GM21825 (cell line): Measurements from ENCODE around the gene HECA.
"Not testable (repeated sequence)": the region's sequence is repeated elsewhere in the genome, so short reads cannot be mapped to it uniquely, and the experiment has no call there.

Experiments used
- ATAC-seq: cut with Tn5 transposase; IDR thresholded peaks from one replicate; pipeline ENCODE4 v1.9.1; 2021; ENCODE audit warnings: mild to moderate bottlenecking, moderate library complexity; ENCODE audit not compliant: unreplicated experiment

The HECA gene

GRCh38 chr6:139134817-139135577 is at the start of gene HECA:
HECA (plus strand) TSS chr6:139135080; CDS start chr6:139135397, 317 bp downstream.
- peak; percentile 84 for ATAC-seq

GRCh38 chr6:139091826-139092225 is 43.1 kb upstream of the HECA start:
- ATAC-seq, result no peak

DNA sequence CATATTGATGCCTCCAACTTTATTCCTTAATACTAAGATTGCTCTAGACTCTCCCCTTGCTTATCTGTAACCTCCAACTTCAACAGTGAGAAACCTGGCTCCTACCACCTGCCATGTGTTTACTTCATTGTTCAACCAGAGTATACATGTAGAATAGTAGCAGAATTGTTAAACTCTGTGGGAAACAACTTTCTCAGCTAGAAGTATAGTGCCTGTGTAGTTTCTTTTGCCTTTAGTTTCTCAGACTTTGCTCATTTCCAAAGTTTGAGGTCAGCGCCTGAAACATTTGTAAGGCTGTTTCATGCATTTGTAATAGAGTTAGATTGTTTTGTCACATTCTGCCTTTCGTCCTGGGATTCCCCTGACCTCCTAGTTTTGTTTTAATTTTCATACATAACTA is 34.9 kb upstream of the HECA start:
- ATAC-seq, result peak; percentile 83

DNA sequence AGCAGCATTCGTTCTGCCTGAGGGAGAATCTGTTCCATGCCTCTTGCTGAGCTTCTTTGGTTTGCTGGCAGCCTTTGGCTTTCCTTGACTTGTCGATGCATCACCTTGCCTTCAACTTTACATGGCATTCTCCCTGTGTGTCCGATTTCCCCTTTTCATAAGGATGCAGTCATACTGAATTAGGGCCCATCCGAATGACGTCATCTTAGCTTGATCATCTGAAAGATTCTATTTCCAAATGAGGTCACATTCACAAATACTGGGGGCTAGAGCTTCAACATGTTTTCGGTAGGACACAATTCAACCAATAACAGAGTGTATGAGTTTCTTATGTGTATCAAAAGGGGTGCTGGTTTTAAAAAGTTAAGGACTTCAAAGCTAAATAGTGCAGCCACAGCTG is 27.8 kb upstream of the HECA start:
- ATAC-seq, result no peak

DNA sequence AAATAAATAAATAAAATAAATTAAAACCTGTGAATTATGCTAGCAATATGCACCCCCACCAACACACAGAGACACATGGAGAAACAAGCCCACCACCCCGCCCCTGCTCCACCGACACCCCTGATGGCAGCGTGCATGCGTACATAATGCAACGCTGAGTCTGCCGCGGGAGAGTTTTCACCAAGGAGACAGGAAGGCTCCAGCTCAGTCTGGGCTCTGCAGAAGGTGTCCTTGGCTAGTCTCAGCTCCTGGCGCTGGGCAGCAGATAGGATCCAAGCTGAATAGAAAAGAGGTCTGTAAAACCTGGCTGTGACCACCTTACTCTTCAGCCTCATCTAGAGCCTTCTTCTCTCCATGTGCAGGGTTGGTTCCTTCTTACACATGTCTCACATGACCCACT is 26.5 kb upstream of the HECA start:
- no peak for ATAC-seq

GRCh38 chr6:139109558-139109957 is 25.3 kb upstream of the HECA start:
- no peak for ATAC-seq

- ATAC-seq, result no peak
These were observed 22.7 kb upstream of the HECA start for GRCh38 chr6:139112146-139112545.

GRCh38 chr6:139112561-139112960 is 22.3 kb upstream of the HECA start:
- no peak for ATAC-seq

DNA sequence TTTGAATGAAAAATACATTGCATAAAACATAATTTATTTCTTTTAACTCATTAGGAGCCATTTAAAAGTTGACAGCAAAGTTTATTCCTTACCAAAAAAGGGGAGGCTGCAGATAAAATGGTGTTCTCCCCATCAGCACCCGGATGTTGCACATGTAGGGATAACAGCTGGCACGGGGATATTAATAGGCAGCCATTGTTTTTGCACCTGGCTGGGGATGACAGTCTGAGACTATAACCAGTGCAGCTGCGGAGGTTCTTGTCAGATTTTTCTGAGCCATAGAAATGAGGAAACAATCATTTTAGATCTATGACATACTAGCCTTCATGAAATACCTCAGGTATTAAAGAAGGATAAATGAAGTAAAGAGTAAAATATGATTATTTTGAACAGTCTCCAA is 20.1 kb upstream of the HECA start:
- no peak for ATAC-seq

GRCh38 chr6:139115989-139116758 is 18.7 kb upstream of the HECA start:
- no peak for ATAC-seq

- ATAC-seq, result no peak
These were observed 17.1 kb upstream of the HECA start for GRCh38 chr6:139117734-139118133.

DNA sequence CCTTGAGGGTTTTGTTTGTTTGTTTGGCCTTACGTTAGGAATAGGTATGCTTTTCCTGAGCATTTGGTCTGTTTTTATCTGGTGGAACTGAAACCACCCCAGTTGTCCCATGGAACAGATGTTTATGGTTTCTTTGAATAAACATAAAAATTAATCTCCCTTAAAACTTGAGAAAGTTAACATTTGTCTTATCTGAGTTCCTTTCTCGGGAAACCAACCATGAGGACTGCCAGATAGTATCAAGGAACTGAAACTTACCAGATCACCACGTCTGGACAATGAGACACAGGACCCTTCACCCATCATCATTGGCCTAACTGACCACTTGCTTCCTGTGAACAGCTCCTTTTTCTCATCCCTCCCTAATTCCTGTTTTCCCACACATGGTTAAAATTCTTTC is 15.3 kb upstream of the HECA start:
- no peak for ATAC-seq

GRCh38 chr6:139122823-139123222 is 12.1 kb upstream of the HECA start:
- not testable (repeated sequence) for ATAC-seq

DNA sequence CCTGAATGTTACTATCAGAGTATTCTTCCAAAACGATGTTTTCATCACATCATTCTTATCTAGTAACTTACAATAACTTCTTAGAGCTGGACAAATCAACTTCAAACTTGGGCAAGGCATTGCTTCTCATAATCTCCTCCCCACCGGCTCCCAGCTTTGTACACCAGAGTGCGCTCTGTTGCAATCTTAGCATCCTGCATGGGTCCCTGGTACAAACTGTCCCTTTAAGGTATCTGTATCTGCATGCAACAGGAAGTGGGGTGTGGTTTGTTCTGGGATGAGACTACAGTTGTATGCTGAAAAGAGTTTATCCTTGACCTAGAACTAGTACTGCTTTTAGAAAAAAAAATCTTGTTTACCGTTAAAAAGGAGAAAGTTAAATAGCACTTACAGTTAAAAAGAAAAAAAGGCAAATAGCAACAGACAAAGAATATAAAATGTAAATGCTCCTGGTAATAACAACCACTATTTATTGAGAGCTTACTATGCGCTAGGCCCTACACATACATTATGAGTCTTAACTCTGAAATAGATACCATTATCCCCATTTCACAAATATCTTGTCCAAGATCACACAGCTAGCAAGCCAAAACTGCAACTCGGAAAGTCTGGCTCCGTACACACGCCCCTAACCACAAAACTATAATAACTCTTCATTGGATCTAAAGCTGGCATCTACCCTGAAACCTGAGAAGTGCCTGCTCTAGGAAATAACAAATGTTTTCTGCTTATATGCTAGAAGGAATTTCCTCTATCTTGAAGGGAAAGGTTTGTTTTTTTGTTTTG is 9.8 kb upstream of the HECA start:
- ATAC-seq, result peak; percentile 100

DNA sequence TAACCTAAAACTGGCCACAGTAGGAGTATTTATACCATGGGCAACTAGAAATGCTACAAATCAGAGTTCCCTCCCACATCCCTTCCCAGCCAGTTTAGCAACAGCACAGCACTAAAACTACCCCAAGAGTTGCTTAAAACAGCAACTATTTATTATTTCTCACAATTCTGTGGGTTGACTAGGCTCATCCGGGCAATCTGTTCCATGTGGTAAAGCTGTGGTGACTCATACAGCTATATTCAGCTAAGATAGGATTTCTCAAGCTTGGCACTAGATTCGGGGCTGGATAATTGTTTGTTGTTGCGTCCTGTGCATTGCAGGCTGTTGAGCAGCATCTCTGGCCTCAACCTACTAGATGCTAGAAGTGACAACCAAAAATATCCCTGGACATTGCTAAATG is 8.6 kb upstream of the HECA start:
- no peak for ATAC-seq

- ATAC-seq, result no peak
These were observed 7.9 kb upstream of the HECA start for GRCh38 chr6:139126931-139127330.

DNA sequence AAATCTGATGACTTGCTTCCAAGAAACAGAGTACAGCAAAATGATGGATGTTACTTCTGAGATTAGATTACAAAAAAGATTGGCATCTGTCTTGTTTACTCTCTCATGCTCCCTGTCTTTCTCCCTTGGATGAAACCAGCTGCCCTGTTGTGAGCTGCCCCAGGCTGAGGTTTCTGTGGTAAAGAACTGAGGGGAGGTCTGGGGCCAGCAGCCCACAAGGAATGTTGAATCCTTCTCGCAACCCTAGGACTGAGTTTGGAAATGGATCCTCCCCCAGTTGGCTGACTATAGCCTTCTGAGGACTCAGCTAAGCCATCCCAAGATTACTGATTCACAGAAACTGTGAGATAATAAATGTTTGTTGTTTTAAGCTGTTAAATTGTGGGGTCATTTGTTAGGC is 5.6 kb upstream of the HECA start:
- no peak for ATAC-seq

DNA sequence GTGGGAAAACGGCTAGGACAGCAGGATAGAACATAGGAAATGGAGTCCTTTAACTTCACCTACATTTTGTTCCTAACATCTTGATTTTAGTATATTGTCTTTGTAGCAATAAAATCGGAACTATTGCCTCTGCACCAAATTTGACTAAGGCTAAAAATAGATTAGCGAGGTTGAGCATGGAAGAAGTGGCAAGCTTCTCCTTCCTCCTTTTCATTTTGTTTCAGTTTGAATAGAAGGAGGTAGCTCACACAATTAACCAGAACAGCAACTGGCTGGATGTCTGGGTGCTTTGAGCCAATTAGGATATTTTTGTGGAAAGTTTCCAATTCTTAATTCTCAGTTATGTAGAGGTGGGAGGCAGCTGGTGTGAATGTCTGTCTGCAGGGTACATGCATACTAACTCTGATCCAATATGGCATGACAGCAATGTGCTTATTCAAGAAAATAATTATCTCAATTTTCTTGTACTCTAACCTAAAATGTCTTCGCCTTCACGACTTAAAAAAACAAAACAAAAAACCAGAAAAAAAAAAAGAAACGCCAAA is 3.1 kb upstream of the HECA start:
- ATAC-seq, result no peak

DNA sequence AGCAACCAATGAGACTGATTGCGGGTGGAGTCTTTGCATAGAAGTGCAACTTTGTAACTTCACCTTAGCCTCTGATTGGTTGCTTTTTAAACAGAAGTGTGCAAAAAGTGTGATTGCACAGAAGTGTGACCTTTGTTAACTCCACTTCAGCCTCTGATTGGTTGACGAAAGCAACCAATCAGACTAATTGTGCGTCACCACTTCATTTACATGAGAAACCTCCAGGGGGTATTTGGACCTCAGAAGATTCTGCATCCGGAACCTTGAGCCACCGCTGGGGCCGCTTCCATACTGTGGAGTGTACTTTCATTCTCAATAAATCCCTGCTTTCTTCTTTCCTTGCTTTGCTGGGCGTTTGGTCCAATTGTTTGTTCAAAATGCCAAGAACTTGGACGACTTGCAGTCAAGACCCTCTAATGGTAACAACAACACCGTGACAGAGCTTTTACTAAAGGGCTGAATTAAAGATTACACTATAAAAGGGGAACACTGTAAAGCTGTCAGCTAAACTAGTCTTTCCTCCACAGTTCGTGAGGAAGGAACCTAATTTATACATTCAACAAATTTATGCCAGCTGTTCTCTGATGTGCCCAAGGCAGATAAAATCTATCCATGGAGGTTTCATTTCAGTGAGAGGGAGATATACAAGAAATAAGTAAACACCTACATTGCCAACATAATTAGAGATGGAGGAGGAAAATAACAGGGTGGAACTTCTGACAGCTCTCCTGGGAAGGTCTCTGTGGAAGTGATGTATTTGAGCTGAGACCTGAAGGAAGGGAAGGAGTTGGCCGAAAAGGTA is 1.4 kb upstream of the HECA start:
- ATAC-seq, result no peak

- no peak for ATAC-seq
These were observed 850 bp upstream of the HECA start for GRCh38 chr6:139134064-139134395.
